HG03469 (cell line): Measurements from ENCODE around the gene TRPT1.

ENCODE experiments used
- ATAC-seq: cut with Tn5 transposase; IDR thresholded peaks from one replicate; pipeline ENCODE4 v1.9.1; 2021; ENCODE audit warnings: mild to moderate bottlenecking, moderate library complexity, moderate number of reproducible peaks; ENCODE audit not compliant: unreplicated experiment

The TRPT1 gene

DNA sequence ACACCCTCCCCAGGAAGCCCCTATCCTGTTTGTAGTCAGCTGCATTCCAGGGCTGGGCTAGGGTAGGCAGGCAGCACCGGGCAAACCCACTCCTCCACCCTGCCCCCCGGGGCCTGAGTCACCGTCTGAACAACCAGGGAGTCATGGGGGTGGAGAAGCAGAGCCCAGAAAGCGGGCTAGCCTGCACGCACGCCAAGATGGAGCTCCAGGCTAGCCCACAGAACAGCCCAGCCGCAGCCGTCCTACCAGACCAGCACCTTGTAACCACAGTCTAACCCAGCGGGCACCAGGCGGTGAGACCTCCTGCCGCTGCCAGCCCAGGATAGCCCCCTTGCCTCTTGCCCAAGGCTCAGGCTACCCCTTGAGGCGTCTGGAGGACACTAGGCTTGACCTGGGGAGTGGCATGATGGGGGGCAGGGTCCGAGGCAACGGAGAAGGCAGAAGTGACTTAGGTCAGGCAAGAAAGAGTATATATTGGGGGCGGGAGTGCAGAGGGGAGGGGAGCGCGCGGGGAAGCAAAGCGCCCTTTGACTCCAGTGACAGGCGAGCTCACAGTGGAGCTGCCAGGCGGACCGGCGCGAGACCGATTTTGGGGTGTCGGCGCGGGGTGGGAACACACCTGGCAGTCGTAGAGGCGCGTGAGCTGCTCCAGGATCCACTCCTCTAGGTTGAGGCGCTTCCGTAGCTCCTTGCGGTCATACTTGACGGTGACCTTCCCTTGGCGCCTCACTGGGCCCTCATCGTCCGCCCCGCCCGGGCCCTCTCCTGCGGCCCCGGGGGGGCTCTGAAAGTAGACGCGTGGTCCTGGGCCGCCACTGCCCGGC lies 20.0 kb upstream of the TRPT1 start:
- no peak for ATAC-seq

DNA sequence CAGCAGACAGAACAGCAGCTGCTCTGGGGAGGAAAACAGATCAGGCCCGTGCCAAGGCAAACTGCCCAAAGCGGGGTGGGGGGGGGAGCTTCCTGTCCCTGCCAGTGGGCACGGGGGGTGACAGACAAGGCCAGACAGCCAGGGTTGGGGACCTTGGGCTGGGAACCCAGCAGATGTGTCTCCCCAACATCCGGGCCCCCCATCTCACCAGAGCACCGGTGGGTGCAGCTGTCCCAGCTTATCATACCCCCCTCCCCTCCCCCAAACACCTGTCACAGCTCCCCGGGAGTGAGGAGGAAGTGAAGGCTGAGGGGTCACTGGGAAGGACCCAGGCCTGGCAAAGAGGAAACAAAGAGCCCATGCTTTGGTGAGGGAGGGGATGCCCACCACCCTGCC lies 19.4 kb upstream of the TRPT1 start:
- no peak for ATAC-seq

DNA sequence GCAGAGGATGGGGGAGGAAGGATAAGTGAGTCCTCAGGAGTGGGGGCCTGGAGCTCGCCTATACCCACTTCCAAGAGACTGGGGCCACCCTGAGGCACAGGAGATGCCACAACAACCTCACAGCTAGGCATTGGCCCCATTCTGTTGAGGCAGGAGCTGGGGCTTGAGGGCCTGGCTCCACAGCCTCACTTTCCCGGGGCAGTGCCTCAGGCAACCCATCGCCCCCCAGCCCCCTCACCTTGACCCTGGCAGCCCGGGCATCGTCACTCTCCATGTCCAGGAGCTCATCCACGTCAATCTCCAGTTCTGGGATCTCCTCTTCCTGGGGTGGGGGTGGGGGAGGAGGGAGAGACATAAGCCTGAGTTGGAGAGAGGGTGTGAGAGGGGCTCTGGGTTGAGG lies 19.0 kb upstream of the TRPT1 start:
- ATAC-seq: no peak

DNA sequence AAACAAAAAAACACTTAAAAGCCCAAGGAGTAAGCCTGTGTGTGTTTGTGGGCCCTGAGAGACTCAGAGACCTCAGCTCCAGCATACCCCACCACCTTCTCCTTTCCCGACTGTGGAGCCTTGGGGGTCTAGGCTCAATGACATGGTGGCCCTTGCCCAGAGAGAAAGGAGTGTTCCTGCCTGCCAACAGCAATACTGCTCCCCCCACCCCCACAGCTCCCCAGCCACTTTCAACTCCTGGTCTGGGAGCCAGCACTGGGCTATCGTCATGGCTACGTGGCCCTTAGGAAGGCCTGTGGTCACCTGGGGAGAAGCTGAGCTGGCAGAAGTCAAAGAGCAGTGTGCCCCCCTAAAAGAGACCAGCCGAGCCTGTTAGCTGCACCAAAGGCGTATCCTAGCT lies 18.1 kb upstream of the TRPT1 start:
- no peak for ATAC-seq

DNA sequence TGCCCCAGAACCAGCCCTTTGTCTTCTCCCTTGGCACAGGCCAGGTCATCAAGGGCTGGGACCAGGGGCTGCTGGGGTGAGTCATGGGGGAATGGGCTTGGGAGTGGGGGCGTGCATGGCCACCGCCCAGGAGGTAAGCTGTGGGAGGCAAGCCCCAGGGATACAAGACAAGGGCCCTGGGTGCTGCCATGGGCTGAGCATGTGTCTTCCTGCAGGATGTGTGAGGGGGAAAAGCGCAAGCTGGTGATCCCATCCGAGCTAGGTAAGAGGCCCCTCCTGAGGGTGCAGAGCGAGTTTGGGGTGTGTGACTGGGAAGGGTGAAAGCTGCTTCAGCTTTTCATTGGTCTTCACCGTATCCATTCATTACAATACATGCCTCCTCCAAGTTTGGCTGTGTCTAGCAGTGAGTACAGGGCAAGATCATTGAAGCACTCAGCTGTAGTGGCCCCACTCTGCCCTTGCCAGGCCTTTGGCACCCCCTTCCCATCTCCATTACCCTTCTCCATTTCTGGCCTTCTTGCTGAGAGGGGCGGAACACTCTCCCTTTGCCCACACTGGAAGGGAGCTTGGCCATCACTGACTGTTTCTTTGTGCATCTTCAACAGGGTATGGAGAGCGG lies 17.4 kb upstream of the TRPT1 start:
- ATAC-seq: no peak

DNA sequence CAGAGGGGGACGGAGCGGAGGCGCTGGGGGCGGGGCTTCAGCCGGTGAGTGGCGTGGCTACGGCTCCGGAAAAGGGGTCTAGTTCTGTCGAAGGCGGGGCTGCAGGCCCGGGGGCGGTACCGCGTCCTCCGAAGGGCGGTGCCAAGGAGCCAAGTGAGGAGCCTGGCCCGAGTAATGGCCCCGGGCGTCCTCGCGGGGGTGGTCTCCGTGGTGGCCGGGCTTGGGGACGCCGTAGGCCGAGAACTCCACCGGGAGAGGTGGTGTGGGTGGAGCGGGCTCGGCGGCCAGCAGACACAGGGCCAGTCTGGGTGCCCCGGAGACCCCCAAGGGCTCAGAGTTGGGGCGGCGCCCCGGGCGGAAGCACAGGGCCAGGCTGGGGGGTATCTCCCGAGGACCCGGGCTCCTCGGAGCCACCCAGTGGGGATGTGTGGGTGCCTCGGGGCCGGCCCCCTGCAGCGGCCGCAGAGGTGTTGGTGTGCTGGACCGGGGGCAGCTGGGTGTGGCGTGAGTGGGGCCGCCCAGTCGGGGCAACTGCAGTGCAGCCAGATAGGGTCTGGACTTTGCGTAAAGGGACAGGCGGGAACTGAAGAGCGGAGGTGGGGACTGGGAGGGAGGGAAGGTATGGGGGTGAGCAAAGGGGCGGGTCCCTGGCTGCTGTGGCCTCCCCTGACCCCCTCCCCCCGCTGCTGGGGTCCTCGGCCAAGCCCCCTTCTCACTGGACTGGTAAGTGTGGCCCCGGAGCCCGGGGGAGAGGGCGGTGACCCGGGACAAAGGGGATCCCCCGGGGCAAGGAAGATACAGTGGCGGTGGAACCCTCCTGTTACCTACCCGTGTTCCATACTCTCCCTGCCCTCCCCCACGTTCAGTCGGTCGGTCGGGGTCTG lies 15.7 kb upstream of the TRPT1 start:
- peak; percentile 10 for ATAC-seq

DNA sequence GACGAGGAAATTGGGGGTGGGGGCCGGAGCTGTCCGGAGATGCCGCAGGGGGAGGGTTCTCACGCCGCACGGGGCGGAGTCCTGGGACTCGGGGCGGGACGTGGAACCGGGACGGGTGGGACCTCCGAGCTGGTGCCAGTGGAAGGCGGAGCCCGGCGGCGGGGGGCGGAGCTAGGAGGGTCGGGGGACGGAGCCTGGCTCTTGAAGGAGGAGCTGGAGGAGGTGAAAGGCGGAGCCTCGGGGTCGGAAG lies 15.2 kb upstream of the TRPT1 start:
- peak; percentile 41 for ATAC-seq

DNA sequence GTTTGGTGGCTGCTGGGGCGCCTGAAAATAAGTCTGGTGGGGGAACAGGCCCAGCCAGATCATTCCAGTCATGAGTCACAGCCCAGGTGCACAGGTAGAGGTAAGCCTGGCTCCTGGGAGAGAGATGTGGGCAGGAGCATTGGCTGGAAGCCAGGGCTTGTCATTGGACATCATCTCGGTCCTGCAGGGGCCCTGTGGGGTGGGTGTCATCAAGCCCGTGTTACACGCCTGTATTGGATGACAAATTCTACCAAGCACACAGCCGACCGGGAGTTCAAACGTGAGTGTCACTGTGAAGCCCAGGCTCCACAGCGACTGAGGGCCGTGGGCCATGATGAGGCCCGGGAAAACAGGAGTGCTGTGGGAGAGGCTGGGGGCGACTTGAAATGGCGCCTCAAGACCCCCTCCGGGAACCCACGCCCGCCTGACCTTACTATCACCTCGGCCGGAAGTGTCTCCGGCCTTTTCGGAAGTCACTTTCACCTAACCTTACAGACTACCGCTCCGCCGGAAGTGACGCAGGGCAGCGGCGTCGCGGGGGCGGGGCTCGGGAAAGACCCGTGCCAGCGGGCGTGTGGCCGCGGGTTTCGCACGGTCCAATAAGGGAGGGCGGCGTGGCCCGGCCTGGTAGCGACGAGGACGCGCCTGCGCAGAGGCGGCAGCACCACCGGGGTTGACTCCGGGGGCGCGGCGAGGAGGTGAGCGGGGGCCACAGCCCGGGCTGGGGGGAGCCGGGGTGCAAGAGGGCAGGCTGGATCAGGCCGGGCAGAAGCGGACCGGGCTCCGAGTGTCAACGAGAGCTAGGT lies 14.7 kb upstream of the TRPT1 start, which contains the start of gene FKBP2:
FKBP2 (plus strand) TSS at position 661 of the 806 bp plus-strand sequence. CDS start 1,293 bp downstream, outside the sequence.
- ATAC-seq: peak; percentile 38

DNA sequence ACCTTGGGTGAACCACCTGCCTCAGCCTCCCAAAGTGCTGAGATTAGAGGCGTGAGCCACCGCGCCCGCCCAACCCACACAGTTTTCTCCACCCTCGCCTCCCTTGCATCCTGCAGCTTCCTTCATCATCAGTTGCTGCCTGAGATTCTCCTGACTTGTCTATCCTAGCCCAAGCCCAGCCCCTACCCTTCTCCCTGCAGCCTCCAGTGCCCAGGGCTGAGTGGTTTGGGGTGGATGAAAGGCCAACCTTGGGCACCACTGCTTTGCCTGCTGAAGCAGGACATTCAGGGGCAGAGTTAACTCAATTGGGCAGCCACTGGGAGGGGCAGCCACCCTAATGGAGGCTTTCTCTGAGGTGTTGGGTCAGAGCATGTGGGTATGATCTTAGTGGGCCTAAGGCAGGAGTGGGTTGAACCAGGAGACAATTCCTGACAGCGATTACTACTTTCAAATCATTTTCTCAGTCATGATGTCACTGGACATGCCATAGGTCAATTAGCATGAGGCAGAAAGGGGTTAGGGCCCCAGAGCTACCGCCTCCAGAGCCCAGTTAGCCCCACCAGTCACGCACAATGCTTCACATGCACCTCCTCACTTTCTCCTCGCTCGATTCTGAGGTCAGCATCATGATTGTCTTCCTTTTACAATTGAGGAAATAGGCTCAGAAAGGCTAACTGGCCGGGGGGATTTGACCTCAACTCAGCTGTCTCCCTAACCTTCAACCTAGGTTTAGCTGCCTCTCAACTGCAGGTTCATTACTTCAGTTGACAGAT lies 13.9 kb upstream of the TRPT1 start:
- ATAC-seq: no peak

DNA sequence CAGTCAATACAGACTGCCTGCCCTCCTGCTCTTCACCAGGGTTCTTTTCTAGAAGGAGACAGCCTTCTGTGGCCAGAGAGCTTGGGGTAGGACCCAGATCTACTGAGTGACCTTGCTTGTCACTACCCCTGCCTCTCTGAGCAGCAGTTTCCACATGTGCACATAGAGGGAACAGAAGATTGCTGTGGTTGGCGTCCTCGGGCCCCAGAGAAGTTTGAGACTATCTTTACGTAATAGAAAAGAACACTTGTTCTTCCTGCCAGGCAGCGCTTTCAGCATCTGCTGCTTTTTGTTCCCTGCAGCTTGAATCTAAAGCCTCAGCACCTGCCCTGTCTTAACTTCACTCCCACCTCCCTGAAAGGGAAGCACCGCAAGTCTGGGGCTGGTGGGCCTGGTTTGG lies 13.0 kb upstream of the TRPT1 start:
- ATAC-seq: no peak

DNA sequence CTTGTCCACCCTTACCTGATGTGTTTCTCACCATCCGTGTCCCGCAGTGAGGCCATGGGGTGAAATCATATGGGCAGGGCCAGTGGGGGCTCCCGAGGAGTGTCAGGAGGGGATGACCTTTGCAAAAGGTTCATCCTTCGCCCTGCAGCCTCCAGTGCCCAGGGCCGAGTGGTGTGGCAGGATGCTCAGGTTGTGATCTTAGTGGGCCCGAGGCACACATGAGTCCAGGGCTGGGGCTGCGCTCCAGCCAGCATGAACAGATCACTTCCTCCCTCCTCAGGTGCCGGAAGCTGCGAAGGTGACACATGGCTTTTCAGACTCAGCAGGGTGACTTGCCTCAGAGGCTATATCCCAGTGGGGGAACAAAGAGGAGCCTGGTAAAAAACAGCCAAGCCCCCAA lies 12.1 kb upstream of the TRPT1 start:
- no peak for ATAC-seq

DNA sequence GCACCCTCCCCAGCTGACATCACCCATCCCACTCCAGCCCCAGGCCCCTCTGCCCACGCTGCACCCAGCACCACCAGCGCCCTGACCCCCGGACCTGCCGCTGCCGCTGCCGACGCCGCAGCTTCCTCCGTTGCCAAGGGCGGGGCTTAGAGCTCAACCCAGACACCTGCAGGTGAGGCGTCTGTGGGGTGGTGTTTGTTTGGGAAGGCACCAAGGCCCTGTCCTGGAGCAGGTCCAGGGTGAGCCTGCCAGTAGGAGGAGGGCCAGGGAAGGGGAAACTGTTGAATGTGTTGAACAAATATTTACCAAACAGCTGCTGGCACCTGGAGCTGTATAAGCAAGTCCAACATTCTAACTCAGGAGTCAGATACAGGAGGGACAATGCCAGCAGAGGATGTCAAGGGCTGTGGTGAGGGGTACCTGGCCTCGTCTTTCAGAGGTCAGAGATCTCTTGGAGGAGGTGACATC lies 11.5 kb upstream of the TRPT1 start:
- no peak for ATAC-seq

DNA sequence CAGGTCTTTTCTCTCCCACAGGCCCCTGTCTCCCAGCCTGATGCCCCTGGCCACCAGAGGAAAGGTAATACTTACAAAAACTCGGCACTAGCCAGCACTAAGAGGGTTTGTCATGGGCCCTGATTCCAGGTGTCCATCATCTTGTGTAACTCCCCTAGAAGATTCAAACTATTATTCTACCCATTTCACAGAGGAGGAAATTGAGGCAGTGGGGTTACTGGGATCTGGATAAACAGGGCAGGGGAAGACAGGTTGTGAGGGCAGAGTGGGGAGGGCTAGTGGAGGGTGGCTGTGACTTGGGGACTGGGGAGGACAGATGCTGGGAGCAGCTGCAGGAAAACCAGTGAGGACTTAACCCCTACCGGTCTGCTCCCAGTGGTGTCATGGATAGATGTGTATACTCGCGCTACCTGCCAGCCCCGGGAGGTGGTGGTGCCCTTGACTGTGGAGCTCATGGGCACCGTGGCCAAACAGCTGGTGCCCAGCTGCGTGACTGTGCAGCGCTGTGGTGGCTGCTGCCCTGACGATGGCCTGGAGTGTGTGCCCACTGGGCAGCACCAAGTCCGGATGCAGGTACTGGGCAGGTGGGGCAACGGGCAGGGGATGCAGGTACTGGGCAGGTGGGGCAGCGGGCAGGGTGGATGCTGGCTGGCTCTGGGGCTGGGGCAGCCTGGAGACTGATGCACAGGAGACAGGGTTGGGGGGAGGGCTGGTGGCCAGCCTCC lies 9.6 kb upstream of the TRPT1 start:
- ATAC-seq: no peak

DNA sequence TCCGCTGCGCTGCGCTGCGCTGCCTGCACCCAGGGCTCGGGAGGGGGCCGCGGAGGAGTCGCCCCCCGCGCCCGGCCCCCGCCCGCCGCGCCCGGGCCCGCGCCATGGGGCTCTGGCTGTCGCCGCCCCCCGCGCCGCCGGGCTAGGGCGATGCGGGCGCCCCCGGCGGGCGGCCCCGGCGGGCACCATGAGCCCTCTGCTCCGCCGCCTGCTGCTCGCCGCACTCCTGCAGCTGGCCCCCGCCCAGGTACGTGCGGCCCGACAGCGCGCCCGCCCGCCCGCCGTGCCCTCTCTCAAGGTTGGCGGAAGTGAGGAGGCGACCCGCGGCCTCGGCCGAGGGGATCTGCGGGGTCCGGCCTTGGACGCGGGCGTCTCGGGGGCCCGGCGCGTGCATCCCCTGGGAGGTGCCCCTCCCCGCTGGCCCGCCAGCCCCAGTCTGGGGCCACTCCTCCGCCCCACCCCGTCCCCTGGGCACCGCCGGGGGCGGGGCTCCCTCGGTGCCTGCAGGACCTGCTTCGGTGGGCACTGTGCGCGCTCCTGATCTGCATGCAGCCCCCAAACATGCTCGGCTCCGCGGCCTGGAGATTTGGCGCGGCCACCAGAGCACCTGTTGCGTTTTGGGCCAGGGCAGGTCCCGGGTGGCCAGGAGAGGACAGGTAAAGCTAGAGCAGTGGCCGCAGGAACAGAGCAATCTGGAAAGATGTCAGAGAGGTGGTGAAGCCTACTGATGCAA lies 8.8 kb upstream of the TRPT1 start:
- no peak for ATAC-seq

DNA sequence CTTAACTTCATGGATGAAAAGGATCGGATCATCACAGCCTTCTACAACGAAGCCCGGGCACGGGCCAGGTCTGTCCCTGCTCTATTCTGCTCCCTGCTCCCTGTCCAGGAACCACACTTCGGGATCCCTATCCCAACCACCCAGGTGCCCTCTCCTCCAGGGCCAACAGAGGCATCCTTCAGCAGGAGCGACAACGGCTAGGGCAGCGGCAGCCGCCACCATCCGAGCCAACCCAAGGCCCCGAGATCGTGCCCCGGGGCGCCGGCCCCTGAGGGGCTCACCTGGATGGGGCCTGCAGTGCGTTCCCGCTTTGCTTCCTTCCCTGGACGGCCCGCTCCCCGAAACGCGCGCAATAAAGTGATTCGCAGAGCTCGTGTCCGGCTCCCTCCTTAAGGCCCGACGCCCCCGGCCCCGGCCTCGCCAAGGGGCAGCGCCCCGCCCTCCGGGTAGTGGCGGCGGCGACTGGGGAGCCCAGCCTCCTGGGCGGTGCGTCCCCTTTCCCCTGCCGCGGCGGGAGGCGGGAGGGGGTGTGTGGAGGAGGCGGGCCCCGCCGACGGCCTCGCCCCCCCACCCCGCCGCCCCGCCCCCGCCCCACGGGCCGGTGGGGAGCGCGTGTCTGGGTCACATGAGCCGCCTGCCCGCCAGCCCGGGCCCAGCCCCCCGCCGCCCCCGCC lies 8.1 kb upstream of the TRPT1 start, which contains the start of gene VEGFB:
VEGFB (plus strand) TSS at position 672 of the 674 bp plus-strand sequence. CDS start 250 bp downstream, outside the sequence.
- ATAC-seq: no peak

DNA sequence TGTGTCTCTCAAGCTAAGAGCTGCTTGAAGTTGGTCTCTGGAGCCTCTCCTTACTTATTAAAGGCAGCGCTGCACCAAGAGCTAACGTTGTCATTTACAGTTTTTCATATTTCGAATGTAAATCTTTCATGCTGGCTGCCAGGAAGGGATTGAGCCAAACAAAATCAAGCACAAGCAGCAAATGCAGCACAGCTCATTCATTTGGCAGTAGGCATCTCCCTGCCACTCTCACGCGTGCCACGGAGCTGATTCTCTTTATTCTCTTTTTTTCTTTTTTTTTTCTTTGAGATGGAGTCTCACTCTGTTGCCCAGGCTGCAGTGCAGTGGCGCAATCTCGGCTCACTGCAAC lies 7.0 kb upstream of the TRPT1 start:
- no peak for ATAC-seq

DNA sequence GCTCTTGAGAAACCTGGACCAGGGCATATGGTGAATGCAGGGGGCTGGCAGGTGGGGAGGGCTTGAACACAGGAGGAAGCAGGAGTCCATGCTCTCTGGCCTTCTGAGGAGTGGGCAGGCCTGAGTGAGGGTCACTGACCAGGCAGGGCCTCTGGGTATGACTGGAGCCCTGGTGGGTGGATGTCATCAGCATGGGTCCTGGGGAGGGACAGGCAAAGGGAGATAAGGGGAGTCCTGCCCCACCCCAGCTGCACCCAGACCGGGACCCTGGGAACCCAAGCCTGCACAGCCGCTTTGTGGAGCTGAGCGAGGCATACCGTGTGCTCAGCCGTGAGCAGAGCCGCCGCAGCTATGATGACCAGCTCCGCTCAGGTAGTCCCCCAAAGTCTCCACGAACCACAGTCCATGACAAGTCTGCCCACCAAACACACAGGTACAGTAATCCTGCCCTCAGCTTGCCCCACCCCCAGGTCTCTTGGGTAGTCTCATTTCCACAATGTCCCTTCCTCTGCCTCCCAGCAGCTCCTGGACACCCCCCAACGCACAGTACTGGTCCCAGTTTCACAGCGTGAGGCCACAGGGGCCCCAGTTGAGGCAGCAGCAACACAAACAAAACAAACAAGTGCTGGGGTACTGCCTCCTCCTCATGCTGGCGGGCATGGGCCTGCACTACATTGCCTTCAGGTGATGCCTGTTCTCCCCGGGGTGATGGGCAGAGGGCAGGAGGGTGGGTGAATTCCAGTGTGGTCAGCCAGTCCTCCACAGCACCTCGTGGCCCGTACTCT lies 6.4 kb upstream of the TRPT1 start:
- no peak for ATAC-seq
